Endothelial cell of umbilical vein (primary cell): ENCODE data around the gene BORCS5. TPM values are rescaled to one million over a fixed set of nuclear protein-coding genes. Genes with fewer than 3 reads are reported as not detected.

Experiments
- BruUV-seq: library from RNA; stranded (reverse); fragments of 400-500 nt; replicated peaks from 2 replicates; lab custom pipeline; 2021; lab: Mats Ljungman, UMichigan
- CTCF ChIA-PET: fragments of 300-600, 350-600 bp; sonication (Branson Sonifier 250); formaldehyde crosslinking; loops from one replicate; lab custom pipeline; 2021; ENCODE audit warnings: antibody characterized with exemption, inconsistent platforms; lab: Charles Lee
- POLR2A ChIA-PET: fragments of 300-600, 350-600 bp; sonication (Branson Sonifier 250); formaldehyde crosslinking; loops from one replicate; lab custom pipeline; 2021; ENCODE audit warnings: antibody characterized with exemption, inconsistent platforms; lab: Charles Lee
- DNase-seq: peaks from one replicate; pipeline ENCODE4 v3.0.0-alpha.2; 2011; ENCODE audit warnings: low read depth, low spot score
- FAIRE-seq: peaks from 2 replicates; lab custom pipeline; 2011; peaks lifted over from hg19 to GRCh38; lab: Jason Lieb, UNC
- H2AFZ ChIP-seq: 2 replicates; pipeline ENCODE4 v1.6.0; 2012; ENCODE audit warnings: low read depth, low read length, control low read depth, inconsistent platforms
- H3K27ac ChIP-seq: 2 replicates; pipeline ENCODE4 v1.5.1; 2011; ENCODE audit warnings: low read depth, mild to moderate bottlenecking, control low read depth, low read length, moderate library complexity; ENCODE audit not compliant: insufficient read depth
- H3K27me3 ChIP-seq, 2 experiments: 2 replicates each; pipeline versions ENCODE4 v1.6.0 to v1.6.1; 2011; ENCODE audit warnings: low read length in 2 of 2, mixed read lengths in 1 of 2; ENCODE audit not compliant: control insufficient read depth in 2 of 2, insufficient read depth in 2 of 2
- H3K36me3 ChIP-seq, 2 experiments: 2 replicates in 1 of 2; 3 replicates in 1 of 2; pipeline ENCODE4 v1.5.1; 2011; ENCODE audit warnings: low read length in 2 of 2, mild to moderate bottlenecking in 1 of 2, moderate library complexity in 1 of 2; ENCODE audit not compliant: control insufficient read depth in 2 of 2, insufficient read depth in 2 of 2; ENCODE audit errors: extremely low read depth in 1 of 2
- H3K4me1 ChIP-seq: 3 replicates; pipeline ENCODE4 v1.5.1; 2011; ENCODE audit warnings: mild to moderate bottlenecking, low read length; ENCODE audit not compliant: control insufficient read depth, insufficient read depth; ENCODE audit errors: extremely low read depth
- H3K4me2 ChIP-seq: 2 replicates; pipeline ENCODE4 v1.6.1; 2011; ENCODE audit warnings: low read length, control low read depth, mixed read lengths; ENCODE audit not compliant: insufficient read depth
- H3K4me3 ChIP-seq, 3 experiments: fragments of 200-600 bp in 1 of 3; sonication (generic), shearing (Covaris generic) in 1 of 3; replicated peaks in 1 of 3; 2 replicates each; pipeline ENCODE4 v1.5.1; 2011 to 2016; ENCODE audit warnings: control low read depth in 3 of 3, low read length in 3 of 3, mild to moderate bottlenecking in 2 of 3, inconsistent platforms in 1 of 3, low read depth in 1 of 3, moderate library complexity in 1 of 3; ENCODE audit not compliant: insufficient read depth in 1 of 3
- H3K79me2 ChIP-seq: 2 replicates; pipeline ENCODE4 v1.6.0; 2012; ENCODE audit warnings: low read length, inconsistent platforms; ENCODE audit not compliant: control insufficient read depth, insufficient read depth
- H3K9ac ChIP-seq: replicated peaks from 2 replicates; pipeline ENCODE3; 2011; ENCODE audit warnings: low read length, control low read depth; ENCODE audit not compliant: insufficient read depth; ENCODE audit errors: extremely low read depth
- H3K9me1 ChIP-seq: replicated peaks from 3 replicates; pipeline ENCODE4 v1.6.0; 2011; ENCODE audit warnings: mild to moderate bottlenecking, low read length; ENCODE audit not compliant: control insufficient read depth, insufficient read depth; ENCODE audit errors: extremely low read depth
- H3K9me3 ChIP-seq: replicated peaks from 2 replicates; pipeline ENCODE4 v1.5.1; 2012; ENCODE audit warnings: low read length, inconsistent platforms; ENCODE audit not compliant: control insufficient read depth, insufficient read depth
- H4K20me1 ChIP-seq: replicated peaks from 2 replicates; pipeline ENCODE3; 2011; ENCODE audit warnings: mild to moderate bottlenecking, low read length; ENCODE audit not compliant: control insufficient read depth, insufficient read depth; ENCODE audit errors: extremely low read depth
- CTCF ChIP-seq, 2 donors: IDR thresholded peaks; 1 replicate in 1 of 2; 2 replicates in 1 of 2; pipeline ENCODE4 v1.5.1; 2011; ENCODE audit warnings: low read length in 2 of 2, mild to moderate bottlenecking in 2 of 2, moderate library complexity in 2 of 2, control low read depth in 1 of 2, inconsistent platforms in 1 of 2, low read depth in 1 of 2; ENCODE audit not compliant: insufficient read depth in 1 of 2; ENCODE audit errors: extremely low read depth in 1 of 2
- EZH2 ChIP-seq: IDR thresholded peaks from 2 replicates; pipeline ENCODE4 v1.6.1; 2012; ENCODE audit warnings: borderline replicate concordance, low read depth, mild to moderate bottlenecking, moderate library complexity, low read length, inconsistent platforms; ENCODE audit not compliant: severe bottlenecking
- FOS ChIP-seq: IDR thresholded peaks from 2 replicates; pipeline ENCODE4 v1.6.1; 2011; ENCODE audit warnings: mild to moderate bottlenecking, low read length, moderate library complexity, borderline replicate concordance; ENCODE audit not compliant: insufficient read depth
- GATA2 ChIP-seq: IDR thresholded peaks from 2 replicates; pipeline ENCODE4 v1.7.0; 2011; ENCODE audit warnings: low read depth, mild to moderate bottlenecking, moderate library complexity, mixed read lengths, low read length; ENCODE audit not compliant: insufficient read length, insufficient read depth
- JUN ChIP-seq: IDR thresholded peaks from 2 replicates; pipeline ENCODE4 v1.6.1; 2011; ENCODE audit warnings: borderline replicate concordance, low read depth; ENCODE audit not compliant: insufficient read length, insufficient read depth
- MAX ChIP-seq: IDR thresholded peaks from 2 replicates; pipeline ENCODE4 v1.6.1; 2011; ENCODE audit not compliant: insufficient read depth, insufficient read length
- MYC ChIP-seq: IDR thresholded peaks from one replicate; pipeline ENCODE4 v1.6.1; 2011; ENCODE audit warnings: mild to moderate bottlenecking, low read depth, low read length
- POLR2A ChIP-seq: IDR thresholded peaks from 2 replicates; pipeline ENCODE4 v1.6.1; 2012; ENCODE audit warnings: low read depth, mild to moderate bottlenecking, control low read depth, low read length
- POLR2AphosphoS5 ChIP-seq: IDR thresholded peaks from 2 replicates; pipeline ENCODE4 v1.6.1; 2012; ENCODE audit warnings: low read depth, mild to moderate bottlenecking, control low read depth, low read length, moderate library complexity; ENCODE audit not compliant: insufficient read depth
- dilution Hi-C: fragments of 300-500 bp; cut with MboI; formaldehyde crosslinking; loops from one replicate; pipeline ENCODE4 v1.15.0; 2019; ENCODE audit warnings: low sequenced_read_pairs; ENCODE audit not compliant: extremely low pct_ligation_motif_present
- intact Hi-C: fragments of 100-400 bp; cut with micrococcal nuclease; formaldehyde crosslinking; loops from one replicate; pipeline ENCODE4 v1.10.0; 2022
- polyA plus RNA-seq, 4 experiments: library from polyadenylated mRNA; depleted of rRNA in 3 of 4; stranded (reverse) in 3 of 4; unstranded in 1 of 4; fragments of >200 nt; gene quantifications; 2 replicates each; pipeline versions ENCODE4 v1.2.1 to v1.2.3, GENCODE V29; 2011 to 2012; ENCODE audit warnings: missing spikeins in 1 of 4
- total RNA-seq: library from RNA; stranded (reverse); gene quantifications from 2 replicates; pipeline ENCODE4 v1.2.3, GENCODE V29; 2021

BORCS5 gene
- total and polyA plus RNA-seq, 2 donors (not counting 3 experiments of a cell fraction or from before 2014, with no cell fraction given) = 8.3 to 10.5 TPM

GRCh38 chr12:12511021-12511783 is 154.3 kb downstream of the BORCS5 start:
- intact Hi-C loops = no loop called here
- H3K79me2 ChIP-seq = peaks cover 2% of the 10 kb centered on the region
- H3K9ac ChIP-seq = no peak overlapping the region
- ChIA-PET POLR2A (no interaction called here), CTCF (interaction anchor here (1.1 to 1.3 kb wide), 2 partner anchors 11 to 60 kb away, joined by 3 read pairs; no protein-coding TSS in a partner anchor)
- H4K20me1 ChIP-seq = no peaks in the 10 kb centered on the region
- no peaks in the 10 kb centered on the region for H3K27me3 ChIP-seq
- dilution Hi-C loops = no loop called here
- peaks cover 11% of the 10 kb centered on the region for H3K4me1 ChIP-seq
- no peaks in the 10 kb centered on the region for H3K36me3 ChIP-seq
- BruUV-seq = no TSS peak
- H3K27ac ChIP-seq = no peak overlapping the region
- DNase-seq (no peak), FAIRE-seq (no peak)
- TF ChIP-seq MAX (no peak), EZH2 (no peak), POLR2AphosphoS5 (no peak), POLR2A (no peak), MYC (no peak), GATA2 (no peak), FOS (no peak), CTCF (IDR thresholded peaks at IDR 0.05; ENCODE audit: extremely low read depth in 1 of 2, insufficient read depth in 1 of 2, low read depth in 1 of 2, low read length in 2 of 2) (no peak), JUN (no peak)
- no peak overlapping the region for H2AFZ ChIP-seq
- H3K4me3 ChIP-seq = no peak overlapping the region
- no peak overlapping the region for H3K4me2 ChIP-seq
- H3K9me3 ChIP-seq = no peaks in the 10 kb centered on the region
- no peaks in the 10 kb centered on the region for H3K9me1 ChIP-seq
